GM12801 (cell line): ENCODE measurements around the gene KRT1.

Experiments
- CTCF ChIP-seq: IDR thresholded peaks from one replicate; pipeline ENCODE4 v1.5.1; 2011; ENCODE audit warnings: control low read depth; ENCODE audit not compliant: insufficient read length; ENCODE audit errors: extremely low read depth

The KRT1 gene

GRCh38 chr12:52681526-52682380 is 1.5 kb upstream of the KRT1 start:
- TF ChIP-seq CTCF, result no peak

- TF ChIP-seq CTCF, result no peak
Observed at GRCh38 chr12:52679875-52680274, 332 bp downstream of the KRT1 start.

GRCh38 chr12:52677671-52678070 is 2.5 kb downstream of the KRT1 start:
- TF ChIP-seq CTCF, result no peak

- no peak for TF ChIP-seq CTCF
Observed at GRCh38 chr12:52677126-52677525, 3.1 kb downstream of the KRT1 start.

- TF ChIP-seq CTCF, result no peak
Observed at GRCh38 chr12:52676163-52676562, 4.0 kb downstream of the KRT1 start.

- TF ChIP-seq CTCF, result no peak
Observed at GRCh38 chr12:52675301-52675701, 4.9 kb downstream of the KRT1 start.

GRCh38 chr12:52674433-52674775 is 5.8 kb downstream of the KRT1 start:
- TF ChIP-seq CTCF, result no peak
